Sigmoid colon (tissue), 7 donors: ENCODE data around the gene TAF11. TPM values are rescaled to one million over a fixed set of nuclear protein-coding genes. Genes with fewer than 3 reads are reported as not detected.
"Not testable (repeated sequence)": the region's sequence is repeated elsewhere in the genome, so short reads cannot be mapped to it uniquely, and the experiment has no call there.

Experiments used
- DNase-seq: peaks from one replicate; pipeline ENCODE4 v3.0.0-alpha.2; 2019
- H3K27ac ChIP-seq, 4 donors: fragments of 200-600 bp; sonication (generic); one replicate each; pipeline ENCODE4 v1.5.1; 2016 to 2019; ENCODE audit warnings: mild to moderate bottlenecking in 1 of 4
- H3K27me3 ChIP-seq, 3 donors: fragments of 200-600 bp; sonication (generic); one replicate each; pipeline ENCODE4 v1.5.1; 2019; ENCODE audit warnings: mild to moderate bottlenecking in 1 of 3
- H3K36me3 ChIP-seq, 4 donors: fragments of 200-600 bp; sonication (generic); one replicate each; pipeline ENCODE4 v1.5.1; 2016 to 2019
- H3K4me1 ChIP-seq, 4 donors: fragments of 200-600 bp; sonication (generic); one replicate each; pipeline ENCODE4 v1.5.1; 2017 to 2019
- H3K4me3 ChIP-seq, 4 donors: fragments of 200-600 bp; sonication (generic); one replicate each; pipeline ENCODE4 v1.5.1; 2017 to 2019; ENCODE audit warnings: mild to moderate bottlenecking in 2 of 4, moderate library complexity in 1 of 4
- H3K9me3 ChIP-seq, 4 donors: fragments of 200-600 bp in 3 of 4; sonication (generic) in 3 of 4; one replicate each; pipeline versions ENCODE4 v1.5.1 to v1.6.1; 2013 to 2019
- EP300 ChIP-seq, 4 donors: sonication (generic); formaldehyde crosslinking; IDR thresholded peaks; one replicate each; pipeline ENCODE4 v1.6.1; 2017; ENCODE audit warnings: antibody characterized with exemption in 4 of 4
- POLR2A ChIP-seq, 2 donors: fragments of 450-650 bp; IDR thresholded peaks; one replicate each; pipeline ENCODE4 v1.6.1; 2016; ENCODE audit warnings: antibody characterized with exemption in 2 of 2, mild to moderate bottlenecking in 2 of 2, moderate library complexity in 2 of 2
- POLR2AphosphoS5 ChIP-seq, 4 donors: sonication (generic); formaldehyde crosslinking; IDR thresholded peaks; one replicate each; pipeline ENCODE4 v1.6.1; 2017; ENCODE audit warnings: antibody characterized with exemption in 4 of 4
- WGBS, 2 donors: extraction: QIAGEN DNeasy Blood & Tissue Kit; methylation state at CpG; one replicate each; pipeline ENCODE4 v1.1.7; 2013; 5-methylcytosine and 5-hydroxymethylcytosine counted together
- intact Hi-C: fragments of 100-400 bp; cut with DNase I; formaldehyde crosslinking; loops from one replicate; pipeline ENCODE4 v1.15.1; 2023
- polyA plus RNA-seq, 3 donors: library from polyadenylated mRNA; stranded (reverse); fragments of 200-250 nt; gene quantifications; one replicate each; pipeline ENCODE4 v1.2.3, GENCODE V29; 2013
- total RNA-seq, 4 donors: library from RNA; depleted of rRNA; stranded (reverse); fragments of >200 nt; gene quantifications; one replicate each; pipeline ENCODE4 v1.1.0, GENCODE V29; 2016
- TF ChIP-seq, protein P1 (sequence below), 4 experiments: fragments of 450-650 bp in 3 of 4; fragments of 200-600 bp in 1 of 4; IDR thresholded peaks; one replicate each; pipeline ENCODE4 v1.5.1; 2016 to 2019; ENCODE audit warnings: antibody characterized with exemption in 4 of 4, mild to moderate bottlenecking in 3 of 4, moderate library complexity in 2 of 4
- donor health status: healthy with polysubstance abuse.
- donor health status: Bipolar disorder and iron deficiency.
- donor health status: healthy.

TAF11 gene
- total and polyA plus RNA-seq, 7 donors: 31.0 to 47.9 (median 34.0) TPM

DNA sequence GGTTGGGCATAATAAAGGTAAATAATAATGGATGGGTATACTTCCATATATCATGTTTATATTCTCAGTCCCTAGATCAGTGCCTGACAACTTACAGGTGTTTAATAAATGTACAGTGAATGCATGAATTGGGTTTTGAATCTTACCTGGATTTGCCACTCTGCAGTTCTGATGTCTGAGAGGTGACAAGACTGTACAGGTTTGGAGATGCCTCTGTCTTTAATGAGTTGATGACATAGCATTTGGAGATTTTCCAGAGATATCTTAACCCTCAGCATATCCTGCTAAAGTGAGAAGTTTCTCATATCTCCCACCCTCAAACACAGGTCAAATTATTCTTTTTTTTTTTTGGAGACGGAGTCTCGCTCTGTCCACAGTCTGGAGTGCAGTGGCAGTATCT lies 3.5 kb upstream of the TAF11 start:
- 89 to 96% methylated on average over 2 of the region's 2 CpGs for WGBS, 2 donors
- H3K27ac ChIP-seq: no peak overlapping the region
- peak overlapping the region in 1 of 4 donors; percentile 67 for H3K4me3 ChIP-seq
- H3K9me3 ChIP-seq: no peaks in the 10 kb centered on the region
- intact Hi-C loops: no loop called here
- no peak for DNase-seq
- H3K4me1 ChIP-seq: peaks cover 0 to 31% (median 22%) of the 10 kb centered on the region in 4 donors
- no peaks in the 10 kb centered on the region for H3K36me3 ChIP-seq
- no peak for TF ChIP-seq POLR2AphosphoS5 (IDR thresholded peaks at IDR 0.05)
- no peaks in the 10 kb centered on the region for H3K27me3 ChIP-seq

DNA sequence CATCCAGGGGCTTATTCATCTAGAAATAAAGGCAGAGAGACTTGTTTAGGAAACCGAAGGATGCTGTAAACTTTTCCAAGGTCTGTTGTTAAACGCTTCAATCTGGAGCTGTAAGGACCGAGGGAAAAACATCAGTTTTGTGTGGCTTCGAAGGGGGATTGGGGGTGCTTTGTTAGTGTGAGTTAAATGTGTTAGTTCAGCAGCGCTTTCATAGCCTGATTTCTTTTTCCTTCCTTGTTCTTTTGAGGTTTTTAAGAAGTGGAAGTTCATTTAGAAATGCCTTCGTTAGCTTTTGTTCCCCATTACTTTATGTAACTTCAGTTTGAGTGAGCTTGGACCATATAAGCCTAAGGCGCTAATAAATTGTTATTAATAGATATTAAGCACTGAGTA lies 2.7 kb upstream of the TAF11 start:
- WGBS, 2 donors: 27 to 31% methylated on average over 7 of the region's 7 CpGs
- DNase-seq: no peak
- Histone ChIP-seq H3K9me3 (no peaks in the 10 kb centered on the region), H3K4me1 (peaks cover 0 to 38% (median 25%) of the 10 kb centered on the region in 4 donors), H3K4me3 (peak overlapping the region; percentile 67 to 89 (median 79)), H3K36me3 (no peaks in the 10 kb centered on the region), H3K27me3 (no peaks in the 10 kb centered on the region), H3K27ac (peak overlapping the region in 3 of 4 donors; percentile 89 to 93 (median 90))
- TF ChIP-seq EP300 (IDR thresholded peaks at IDR 0.05) (no peak), POLR2A (IDR thresholded peaks at IDR 0.05) (no peak), POLR2AphosphoS5 (IDR thresholded peaks at IDR 0.05) (no peak)
- TF ChIP-seq, protein P1, sequence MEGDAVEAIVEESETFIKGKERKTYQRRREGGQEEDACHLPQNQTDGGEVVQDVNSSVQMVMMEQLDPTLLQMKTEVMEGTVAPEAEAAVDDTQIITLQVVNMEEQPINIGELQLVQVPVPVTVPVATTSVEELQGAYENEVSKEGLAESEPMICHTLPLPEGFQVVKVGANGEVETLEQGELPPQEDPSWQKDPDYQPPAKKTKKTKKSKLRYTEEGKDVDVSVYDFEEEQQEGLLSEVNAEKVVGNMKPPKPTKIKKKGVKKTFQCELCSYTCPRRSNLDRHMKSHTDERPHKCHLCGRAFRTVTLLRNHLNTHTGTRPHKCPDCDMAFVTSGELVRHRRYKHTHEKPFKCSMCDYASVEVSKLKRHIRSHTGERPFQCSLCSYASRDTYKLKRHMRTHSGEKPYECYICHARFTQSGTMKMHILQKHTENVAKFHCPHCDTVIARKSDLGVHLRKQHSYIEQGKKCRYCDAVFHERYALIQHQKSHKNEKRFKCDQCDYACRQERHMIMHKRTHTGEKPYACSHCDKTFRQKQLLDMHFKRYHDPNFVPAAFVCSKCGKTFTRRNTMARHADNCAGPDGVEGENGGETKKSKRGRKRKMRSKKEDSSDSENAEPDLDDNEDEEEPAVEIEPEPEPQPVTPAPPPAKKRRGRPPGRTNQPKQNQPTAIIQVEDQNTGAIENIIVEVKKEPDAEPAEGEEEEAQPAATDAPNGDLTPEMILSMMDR (IDR thresholded peaks at IDR 0.05): no peak
- intact Hi-C loops: no loop called here

DNA sequence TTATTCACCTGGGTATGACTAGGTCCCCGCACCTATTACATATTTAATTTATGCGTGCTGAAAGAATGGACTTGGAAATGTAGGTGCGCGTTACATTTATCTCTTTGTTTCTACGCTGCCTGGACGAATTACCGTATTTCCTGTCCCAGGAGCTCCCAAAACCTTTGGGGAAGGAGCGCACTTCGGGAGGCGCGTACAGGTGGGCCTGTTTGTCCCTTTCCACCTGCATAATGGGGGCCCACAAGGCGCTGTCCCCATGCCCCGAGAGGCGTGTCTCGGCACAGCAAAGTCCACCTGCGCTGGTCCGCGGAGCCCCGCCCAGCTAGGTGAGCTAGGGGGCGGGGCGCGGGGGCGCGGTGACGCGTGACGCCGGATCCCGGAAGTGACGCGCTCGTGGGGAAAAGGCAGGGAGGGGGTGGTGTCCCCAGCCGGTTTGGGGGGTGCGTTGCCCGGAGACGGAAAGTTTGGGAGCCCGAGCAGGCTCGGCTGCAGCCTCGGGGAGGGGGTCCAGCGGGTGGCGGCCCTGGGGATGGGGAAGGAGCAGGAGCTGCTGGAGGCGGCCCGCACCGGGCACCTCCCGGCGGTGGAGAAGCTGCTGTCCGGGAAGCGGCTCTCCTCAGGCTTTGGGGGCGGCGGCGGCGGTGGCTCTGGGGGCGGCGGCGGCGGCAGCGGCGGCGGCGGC lies 1.2 kb upstream of the TAF11 start, which contains the start of gene ANKS1A:
Gene ANKS1A (plus strand): TSS at position 382 of the 682 bp plus-strand sequence. CDS start 148 bp downstream, at position 530.
- Histone ChIP-seq H3K27ac (peak within 1 kb of the TSS; percentile 87 to 93 (median 90)), H3K27me3 (no peaks in the 10 kb centered on the region), H3K4me3 (peak within 1 kb of the TSS; percentile 67 to 89 (median 79)), H3K36me3 (peaks cover 0 to 6% (median 0%) of the 10 kb centered on the region in 4 donors), H3K9me3 (no peaks in the 10 kb centered on the region), H3K4me1 (peaks cover 0 to 38% (median 25%) of the 10 kb centered on the region in 4 donors)
- intact Hi-C loops: loop anchor here (1.0 to 5.0 kb wide), 3 partner anchors 68 to 253 kb away; partner anchors contain the start of genes SNRPC and TCP11
- peak; percentile 92 for DNase-seq
- TF ChIP-seq, protein P1 (IDR thresholded peaks at IDR 0.05): no peak
- TF ChIP-seq POLR2AphosphoS5 (IDR thresholded peaks at IDR 0.05) (peak; percentile 65 to 69 (median 66)), POLR2A (IDR thresholded peaks at IDR 0.05) (peak; percentile 17 to 60), EP300 (IDR thresholded peaks at IDR 0.05) (peak in 1 of 4 donors; percentile 1)
- WGBS, 2 donors: 0 to 1% methylated on average over 60 of the region's 60 CpGs

DNA sequence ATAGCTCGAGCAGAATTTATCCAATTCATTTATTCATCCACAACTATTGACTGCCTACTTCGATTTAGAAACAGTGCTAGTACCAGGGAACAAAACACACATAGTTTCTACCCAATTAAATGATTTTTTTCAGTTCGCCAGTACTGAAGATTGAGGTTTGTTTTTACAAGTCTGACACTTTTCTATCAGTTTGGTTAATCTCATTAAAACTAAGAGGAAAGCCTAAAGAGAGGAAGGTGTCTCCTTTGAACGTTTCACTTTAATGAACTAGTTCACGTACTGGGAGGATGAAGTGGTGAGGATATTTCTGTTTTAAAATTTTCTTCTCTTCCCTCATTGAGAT lies 643 bp upstream of the TAF11 start:
- H3K4me1 ChIP-seq: peaks cover 0 to 38% (median 25%) of the 10 kb centered on the region in 4 donors
- H3K27ac ChIP-seq: peak overlapping the region; percentile 87 to 93 (median 90)
- TF ChIP-seq POLR2A (IDR thresholded peaks at IDR 0.05): no peak
- no peak for TF ChIP-seq EP300 (IDR thresholded peaks at IDR 0.05)
- no peak for TF ChIP-seq POLR2AphosphoS5 (IDR thresholded peaks at IDR 0.05)
- TF ChIP-seq, protein P1 (IDR thresholded peaks at IDR 0.05): no peak
- 0 to 1% methylated on average over 5 of the region's 5 CpGs for WGBS, 2 donors
- peak overlapping the region; percentile 67 to 89 (median 79) for H3K4me3 ChIP-seq
- H3K9me3 ChIP-seq: no peaks in the 10 kb centered on the region
- intact Hi-C loops: loop anchor here (1.0 to 5.0 kb wide), 3 partner anchors 69 to 254 kb away; partner anchors contain the start of genes SNRPC and TCP11
- no peaks in the 10 kb centered on the region for H3K27me3 ChIP-seq
- DNase-seq: no peak
- H3K36me3 ChIP-seq: peaks cover 0 to 6% (median 0%) of the 10 kb centered on the region in 4 donors

DNA sequence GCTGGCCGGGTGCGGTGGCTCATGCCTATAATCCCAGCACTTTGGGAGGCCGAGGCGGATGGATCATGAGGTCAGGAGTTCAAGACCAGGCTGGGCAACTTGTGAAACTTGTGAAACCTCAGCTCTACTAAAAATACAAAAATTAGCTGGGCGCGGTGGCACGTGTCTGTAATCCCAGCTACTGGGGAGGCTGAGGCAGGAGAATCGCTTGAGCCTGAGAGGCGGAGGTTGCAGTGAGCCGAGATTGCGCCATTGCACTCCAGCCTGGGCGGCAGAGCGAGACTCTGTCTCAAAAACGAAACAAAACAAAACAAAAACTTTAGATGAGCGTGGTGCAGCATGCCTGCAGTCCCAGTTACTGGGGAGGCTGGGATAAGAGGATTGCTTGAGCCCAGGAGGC lies 2.0 kb downstream of the TAF11 start:
- not testable (repeated sequence) for H3K4me3 ChIP-seq, DNase-seq, H3K27ac ChIP-seq, H3K9me3 ChIP-seq, H3K27me3 ChIP-seq
- H3K4me1 ChIP-seq: peaks cover 0 to 35% (median 24%) of the 10 kb centered on the region in 4 donors
- WGBS, 2 donors: 93% methylated on average over 15 of the region's 15 CpGs
- intact Hi-C loops: loop anchor here (2.0 to 5.0 kb wide), 3 partner anchors 71 to 256 kb away; partner anchors contain the start of genes BLTP3A and TCP11
- peaks cover 0 to 24% (median 5%) of the 10 kb centered on the region in 4 donors for H3K36me3 ChIP-seq
